ENCODE results near the gene SCYGR8. TPM values are rescaled to one million over a fixed set of nuclear protein-coding genes. Genes with fewer than 3 reads are reported as not detected.
A peak's percentile ranks its signal among the peaks of the same experiment; 100 is the strongest.

SCYGR8 gene
- total and polyA plus RNA-seq, 2 of the 8 experiments (the other 6 are each of a cell fraction or from before 2014, with no cell fraction given) = not detected

GRCh38 chr2:227724394-227725039 is 21.2 kb upstream of the SCYGR8 start, which contains the start of gene SCYGR6:
Gene SCYGR6, minus strand, starts transcription at chr2:227724757. Its CDS starts 0 bp downstream, at chr2:227724757.
- POLR2A ChIA-PET (ENCODE audit: partially characterized antibody) = no interaction called here
- TF ChIP-seq POU5F1 (IDR thresholded peaks at IDR 0.05; ENCODE audit: low read depth, low read length) = no peak
- no peak for TF ChIP-seq GABPA (IDR thresholded peaks at IDR 0.05; ENCODE audit: borderline replicate concordance, insufficient read depth, low read length)
- TF ChIP-seq MAX (IDR thresholded peaks at IDR 0.05) = no peak
- no peak for TF ChIP-seq KDM4A (IDR thresholded peaks at IDR 0.05; ENCODE audit: low read depth, low read length, severe bottlenecking)
- no peak for TF ChIP-seq CHD1 (IDR thresholded peaks at IDR 0.05; ENCODE audit: low read depth, low read length)
- no peak for TF ChIP-seq EZH2 (IDR thresholded peaks at IDR 0.05; ENCODE audit: low read depth, low read length, severe bottlenecking)
- no peak for TF ChIP-seq FOSL1 (IDR thresholded peaks at IDR 0.05; ENCODE audit: insufficient read depth, low read depth, low read length)
- no peak for TF ChIP-seq YY1 (IDR thresholded peaks at IDR 0.05; ENCODE audit: low read depth, low read length)
- no peak for TF ChIP-seq ATF2 (IDR thresholded peaks at IDR 0.05; ENCODE audit: low read length)
- no peak for TF ChIP-seq SP1 (IDR thresholded peaks at IDR 0.05; ENCODE audit: low read depth, low read length)
- TF ChIP-seq SRF (IDR thresholded peaks at IDR 0.05; ENCODE audit: low read depth, low read length) = no peak

More at GRCh38 chr2:227724394-227725039, 21.2 kb upstream of the SCYGR8 start, which contains the start of gene SCYGR6:
- H3K4me3 ChIP-seq (ENCODE audit: extremely low read depth in 1 of 4, insufficient read depth in 2 of 4, low read depth in 3 of 4, low read length in 4 of 4) = no peak within 1 kb of the TSS
- H3K4ac ChIP-seq (replicated peaks; ENCODE audit: insufficient read length, low read depth, low read length) = no peak within 1 kb of the TSS
- H3K56ac ChIP-seq (replicated peaks; ENCODE audit: insufficient read length, low read depth, low read length) = no peak within 1 kb of the TSS
- no peaks in the 10 kb centered on the region for H4K20me1 ChIP-seq (replicated peaks in 1 of 2; ENCODE audit: control insufficient read depth in 1 of 2, insufficient read depth in 2 of 2, low read length in 2 of 2)
- no peak within 1 kb of the TSS for H3K9ac ChIP-seq (replicated peaks in 1 of 4; ENCODE audit: extremely low read depth in 1 of 4, low read depth in 3 of 4, low read length in 3 of 4)
- no peaks in the 10 kb centered on the region for H3K36me3 ChIP-seq (ENCODE audit: control insufficient read depth in 2 of 4, insufficient read depth in 4 of 4, low read length in 3 of 4)
- H3K4me1 ChIP-seq (replicated peaks in 1 of 4; ENCODE audit: control insufficient read depth in 3 of 4, insufficient read depth in 4 of 4, low read length in 3 of 4) = no peaks in the 10 kb centered on the region
- H2BK5ac ChIP-seq (ENCODE audit: low read depth, low read length) = no peak within 1 kb of the TSS
- no peaks in the 10 kb centered on the region for H3K79me2 ChIP-seq (ENCODE audit: control insufficient read depth in 1 of 2, insufficient read depth in 2 of 2, low read length in 2 of 2)
- CTCF ChIA-PET (ENCODE audit: partially characterized antibody) = interaction anchor here (0.6 to 1.5 kb wide), 6 partner anchors 16 to 66 kb away, joined by 3 to 5 read pairs (median 4); no protein-coding TSS in a partner anchor
- no peak within 1 kb of the TSS for H4K91ac ChIP-seq (replicated peaks; ENCODE audit: insufficient read length, low read length)
- no peak within 1 kb of the TSS for H4K8ac ChIP-seq (ENCODE audit: extremely low read depth, insufficient read depth, low read length)
- H2BK15ac ChIP-seq (ENCODE audit: low read length) = 0 out of 2 replicates have a peak within 1 kb of the TSS, but pooled peaks have one; percentile 61
- no peaks in the 10 kb centered on the region for H3K9me3 ChIP-seq (ENCODE audit: insufficient read depth in 2 of 2, low read depth in 1 of 2, low read length in 1 of 2)
- H3K23me2 ChIP-seq (ENCODE audit: low read depth, low read length) = no peaks in the 10 kb centered on the region
- H3K4me2 ChIP-seq (ENCODE audit: insufficient read depth in 1 of 2, low read depth in 2 of 2, low read length in 2 of 2) = no peak within 1 kb of the TSS
- no peak within 1 kb of the TSS for H2BK12ac ChIP-seq (ENCODE audit: low read depth, low read length)
- H2BK120ac ChIP-seq (replicated peaks; ENCODE audit: low read depth, low read length) = no peak within 1 kb of the TSS
- no peak for FAIRE-seq
- no peak within 1 kb of the TSS for H2BK20ac ChIP-seq (ENCODE audit: low read length)
- no peaks in the 10 kb centered on the region for H3K27me3 ChIP-seq (replicated peaks in 1 of 4; ENCODE audit: control insufficient read depth in 3 of 4, extremely low read depth in 1 of 4, insufficient read depth in 3 of 4, low read length in 3 of 4)
- no peak within 1 kb of the TSS for H3K27ac ChIP-seq (ENCODE audit: low read depth, low read length)
- no peak for DNase-seq (ENCODE audit: low read depth in 1 of 2, low spot score in 2 of 2)
- H3K18ac ChIP-seq (ENCODE audit: extremely low read depth, low read length) = no peak within 1 kb of the TSS
- no peak within 1 kb of the TSS for H4K5ac ChIP-seq (ENCODE audit: insufficient read length, low read depth, low read length)
- no peak within 1 kb of the TSS for H2AFZ ChIP-seq (ENCODE audit: low read length)
- H2AK5ac ChIP-seq (ENCODE audit: low read depth, low read length) = no peak within 1 kb of the TSS
- WGBS, 2 experiments (ENCODE audit: extremely low coverage in 1 of 2, insufficient coverage in 1 of 2, insufficient read length in 1 of 2, insufficient replicate concordance in 2 of 2, low coverage in 1 of 2, low lambda C conversion rate in 2 of 2, missing lambda C conversion rate in 1 of 2) = 94% methylated on average over 15 of the region's 15 CpGs; no CpG with 5 or more reads in 1 of the 2 experiments
- no peak within 1 kb of the TSS for H3K14ac ChIP-seq (ENCODE audit: insufficient read length)
- H3K79me1 ChIP-seq (ENCODE audit: low read depth, low read length) = no peaks in the 10 kb centered on the region
- no peak within 1 kb of the TSS for H3K23ac ChIP-seq (ENCODE audit: insufficient read length)
